Small intestine (tissue), 7 donors: ENCODE data around the gene MAEA. TPM values are rescaled to one million over a fixed set of nuclear protein-coding genes. Genes with fewer than 3 reads are reported as not detected.
A peak's percentile ranks its signal among the peaks of the same experiment; 100 is the strongest.

Experiments
- DNase-seq, 2 donors: peaks; one replicate each; pipeline versions ENCODE4 v3.0.0 to v3.0.0-alpha.2; 2013
- FAIRE-seq: peaks from 2 replicates; lab custom pipeline; 2012; peaks lifted over from hg19 to GRCh38; lab: Jason Lieb, UNC
- H3K27ac ChIP-seq, 3 donors: one replicate each; pipeline ENCODE4 v1.5.1; 2013; ENCODE audit warnings: low read length in 2 of 3, mild to moderate bottlenecking in 2 of 3, control low read depth in 1 of 3, inconsistent platforms in 1 of 3, low read depth in 1 of 3, moderate library complexity in 1 of 3
- H3K27me3 ChIP-seq, 3 donors: one replicate each; pipeline ENCODE4 v1.6.1; 2013; ENCODE audit warnings: low read length in 3 of 3, inconsistent platforms in 1 of 3; ENCODE audit not compliant: control insufficient read depth in 3 of 3, insufficient read depth in 3 of 3
- H3K36me3 ChIP-seq, 3 donors: one replicate each; pipeline ENCODE4 v1.6.1; 2013; ENCODE audit warnings: low read length in 3 of 3, inconsistent platforms in 1 of 3, low read depth in 1 of 3, mild to moderate bottlenecking in 1 of 3, moderate library complexity in 1 of 3; ENCODE audit not compliant: control insufficient read depth in 3 of 3, insufficient read depth in 2 of 3
- H3K4me1 ChIP-seq, 3 donors: one replicate each; pipeline ENCODE4 v1.6.1; 2013; ENCODE audit warnings: low read length in 2 of 3, inconsistent platforms in 1 of 3, low read depth in 1 of 3, mild to moderate bottlenecking in 1 of 3, moderate library complexity in 1 of 3; ENCODE audit not compliant: control insufficient read depth in 3 of 3, insufficient read depth in 2 of 3
- H3K4me3 ChIP-seq, 3 donors: one replicate each; pipeline ENCODE4 v1.5.1; 2013; ENCODE audit warnings: low read length in 3 of 3, control low read depth in 1 of 3, inconsistent platforms in 1 of 3, low read depth in 1 of 3, mild to moderate bottlenecking in 1 of 3, moderate library complexity in 1 of 3
- H3K9me3 ChIP-seq, 2 donors: one replicate each; pipeline ENCODE4 v1.6.1; 2013; ENCODE audit warnings: low read depth in 1 of 2, low read length in 1 of 2; ENCODE audit not compliant: control insufficient read depth in 2 of 2, insufficient read depth in 1 of 2
- WGBS, 3 donors: extraction: QIAGEN DNeasy Blood & Tissue Kit; methylation state at CpG; one replicate each; pipeline ENCODE4 v1.1.7; 2013; 5-methylcytosine and 5-hydroxymethylcytosine counted together
- polyA plus RNA-seq, 4 donors: library from polyadenylated mRNA; stranded (reverse) in 3 of 4; unstranded in 1 of 4; fragments of 200-250 nt in 3 of 4; fragments of 120-200 nt in 1 of 4; gene quantifications; one replicate each; pipeline versions ENCODE4 v1.2.1 to v1.2.3, GENCODE V29; 2013
- donor health status: healthy with polysubstance abuse.
- donor health status: control.
- donor health status: control.
- donor health status: Bipolar disorder and iron deficiency.
- donor health status: healthy.

MAEA gene
- polyA plus RNA-seq, 4 donors = 49.4 to 97.1 (median 65.8) TPM

DNA sequence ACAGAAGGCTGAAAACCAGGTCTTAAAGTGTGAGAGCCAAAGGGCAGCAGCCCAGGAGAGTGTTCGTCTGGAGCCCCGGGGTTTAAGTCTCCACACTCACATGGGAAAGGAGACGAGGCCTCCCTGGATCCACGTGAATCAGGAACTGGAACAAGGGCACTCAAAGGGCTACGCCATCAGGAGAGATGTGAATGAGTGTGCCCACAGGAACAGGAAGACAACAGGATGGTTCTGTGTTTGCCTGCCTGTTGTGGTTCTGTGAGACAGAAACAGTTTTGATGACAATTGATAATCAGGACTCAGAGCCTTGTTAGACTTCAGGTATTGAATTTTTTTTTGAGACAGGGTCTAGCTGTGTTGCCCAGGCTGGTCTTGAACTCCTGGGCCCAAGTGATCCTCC, 35.9 kb upstream of the MAEA start:
- Histone ChIP-seq H3K4me1 (peaks cover 0 to 6% (median 5%) of the 10 kb centered on the region in 3 donors), H3K9me3 (peaks cover 0 to 57% of the 10 kb centered on the region in 2 donors), H3K27ac (peak overlapping the region in 1 of 3 donors; percentile 46), H3K36me3 (peaks cover 0 to 15% (median 0%) of the 10 kb centered on the region in 3 donors), H3K4me3 (no peak overlapping the region), H3K27me3 (no peaks in the 10 kb centered on the region)
- 88 to 95% (median 90%) methylated on average over 5 of the region's 5 CpGs for WGBS, 3 donors
- FAIRE-seq = no peak
- DNase-seq = no peak

DNA sequence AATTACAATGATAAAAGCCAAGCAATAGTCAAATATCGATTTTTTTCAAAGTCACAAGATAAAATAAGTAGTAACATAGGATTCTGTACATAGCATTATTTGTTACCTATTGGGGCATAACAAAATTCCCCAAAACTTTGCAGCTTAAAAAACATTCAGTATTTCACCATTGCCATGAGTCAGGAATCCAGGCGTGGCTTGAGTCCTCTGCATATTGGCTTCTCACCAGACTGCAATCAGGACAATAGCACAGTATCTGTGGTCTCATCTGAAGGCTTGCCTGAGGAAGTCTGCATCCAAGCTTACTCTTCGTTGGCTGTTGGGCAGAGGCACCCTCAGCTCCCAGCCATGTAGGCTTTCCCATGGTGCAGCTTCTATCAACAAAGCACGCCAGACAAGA, 34.5 kb upstream of the MAEA start:
- Histone ChIP-seq H3K36me3 (peaks cover 0 to 14% (median 0%) of the 10 kb centered on the region in 3 donors), H3K9me3 (peaks cover 0 to 55% of the 10 kb centered on the region in 2 donors), H3K27ac (no peak overlapping the region), H3K27me3 (no peaks in the 10 kb centered on the region), H3K4me3 (no peak overlapping the region), H3K4me1 (peaks cover 0 to 2% (median 2%) of the 10 kb centered on the region in 3 donors)
- no peak for DNase-seq
- whole genome bisulfite sequencing, 3 donors = 93 to 100% (median 93%) methylated on average over 4 of the region's 4 CpGs
- FAIRE-seq = no peak

DNA sequence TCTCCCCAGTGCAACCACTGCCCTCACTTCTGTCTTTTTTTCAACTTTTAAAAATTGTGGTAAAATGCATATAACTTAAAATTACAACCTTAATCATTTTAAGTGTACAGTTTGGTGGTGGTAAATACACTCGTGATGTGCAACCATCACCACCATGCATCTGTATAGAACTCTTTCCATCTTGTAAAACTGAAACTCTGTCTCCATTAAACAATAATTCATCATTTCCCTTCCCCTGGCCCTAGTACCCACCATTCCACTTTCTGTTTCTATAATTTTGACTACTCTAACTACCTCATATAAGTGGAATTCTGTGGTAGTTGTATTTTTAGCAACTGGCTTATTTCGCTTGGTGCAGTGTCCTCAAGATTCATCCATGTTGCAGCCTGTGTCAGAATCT, 34.0 kb upstream of the MAEA start:
- no peak for DNase-seq
- H3K4me3 ChIP-seq = no peak overlapping the region
- WGBS, 3 donors = 84 to 91% (median 87%) methylated on average over 2 of the region's 2 CpGs
- no peak overlapping the region for H3K27ac ChIP-seq
- FAIRE-seq = no peak
- no peaks in the 10 kb centered on the region for H3K4me1 ChIP-seq
- peaks cover 0 to 51% of the 10 kb centered on the region in 2 donors for H3K9me3 ChIP-seq
- H3K27me3 ChIP-seq = no peaks in the 10 kb centered on the region
- peaks cover 0 to 10% (median 0%) of the 10 kb centered on the region in 3 donors for H3K36me3 ChIP-seq

DNA sequence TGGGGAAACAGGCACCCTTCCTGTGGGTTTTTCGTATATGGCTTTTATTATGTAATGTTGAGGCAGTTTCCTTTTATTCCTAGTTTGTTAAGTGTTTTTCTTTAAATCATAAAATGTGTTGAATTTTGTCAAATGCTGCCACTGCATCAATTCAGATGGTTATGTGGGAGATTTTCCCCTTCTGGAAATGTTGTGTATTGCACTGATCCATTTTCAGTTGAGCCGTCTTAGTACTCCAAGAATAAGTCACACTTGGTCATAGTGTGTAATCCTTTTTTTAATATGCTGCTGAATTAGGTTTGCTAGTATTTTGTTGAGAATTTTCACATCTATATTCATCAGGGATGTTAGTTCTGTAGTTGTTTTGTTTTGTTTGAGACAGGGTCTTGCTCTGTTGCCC, 31.2 kb upstream of the MAEA start:
- Histone ChIP-seq H3K27ac (no peak overlapping the region), H3K36me3 (no peaks in the 10 kb centered on the region), H3K4me3 (no peak overlapping the region), H3K27me3 (no peaks in the 10 kb centered on the region), H3K4me1 (no peaks in the 10 kb centered on the region), H3K9me3 (peaks cover 0 to 36% of the 10 kb centered on the region in 2 donors)
- 84 to 97% (median 90%) methylated on average over 2 of the region's 2 CpGs for WGBS, 3 donors
- FAIRE-seq (no peak), DNase-seq (no peak)

DNA sequence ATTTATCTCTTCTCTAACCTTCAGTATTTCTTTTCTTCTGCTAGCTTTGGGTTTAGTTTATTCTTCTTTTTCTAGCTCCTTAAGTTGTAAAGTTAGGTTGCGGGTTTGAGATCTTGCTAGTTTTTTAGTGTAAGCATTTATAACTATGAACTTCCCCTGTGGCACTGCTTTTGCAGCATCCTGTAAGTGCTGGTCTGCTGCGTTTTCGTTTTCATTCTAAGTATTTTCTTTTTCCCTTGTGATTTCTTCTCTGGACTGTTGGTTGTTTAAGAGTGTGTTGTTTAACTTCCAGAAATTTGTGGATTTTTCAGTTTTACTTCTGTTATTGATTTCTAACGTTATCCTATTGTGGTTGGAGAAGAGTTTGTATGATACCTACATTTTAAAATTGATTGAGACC, 29.7 kb upstream of the MAEA start:
- no peak for DNase-seq
- no peak for FAIRE-seq
- H3K27ac ChIP-seq = no peak overlapping the region
- peaks cover 0 to 4% (median 0%) of the 10 kb centered on the region in 3 donors for H3K36me3 ChIP-seq
- 78 to 91% (median 79%) methylated on average over 4 of the region's 4 CpGs for WGBS, 3 donors
- H3K9me3 ChIP-seq = peaks cover 0 to 34% of the 10 kb centered on the region in 2 donors
- no peaks in the 10 kb centered on the region for H3K27me3 ChIP-seq
- H3K4me3 ChIP-seq = no peak overlapping the region
- no peaks in the 10 kb centered on the region for H3K4me1 ChIP-seq

DNA sequence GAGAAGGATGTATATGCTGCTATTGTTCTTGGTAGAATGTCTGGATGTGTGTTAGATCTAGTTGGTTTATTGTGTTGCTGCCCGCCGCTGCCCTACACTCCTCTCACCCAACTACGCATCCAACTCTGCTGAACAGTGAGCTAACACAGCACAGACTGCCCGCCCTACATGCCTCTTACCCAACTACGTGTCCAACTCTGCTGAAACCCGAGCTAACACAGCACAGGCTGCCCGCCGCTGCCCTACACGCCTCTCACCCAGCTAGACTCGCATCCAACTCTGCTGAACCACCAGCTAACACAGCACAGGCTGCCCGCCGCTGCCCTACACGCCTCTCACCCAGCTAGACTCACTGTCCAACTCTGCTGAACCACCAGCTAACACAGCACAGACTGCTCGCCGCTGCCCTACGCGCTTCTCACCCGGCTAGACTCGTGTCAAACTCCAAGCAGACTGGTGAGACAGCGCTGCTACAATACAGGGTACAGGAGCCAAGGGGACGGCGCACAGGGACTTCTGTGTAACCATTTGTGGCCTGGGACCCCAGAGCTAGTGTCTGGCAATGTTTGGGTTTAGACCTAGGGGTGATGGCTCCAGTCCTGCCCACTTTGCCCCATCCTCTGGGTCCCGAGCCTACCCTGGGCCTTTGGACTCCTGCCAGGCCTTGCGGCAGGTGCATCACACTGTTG, 29.1 kb upstream of the MAEA start:
- FAIRE-seq (no peak), DNase-seq (no peak)
- WGBS, 3 donors = 92 to 95% (median 93%) methylated on average over 23 to 24 of the region's 24 CpGs
- no peak overlapping the region for H3K27ac ChIP-seq
- H3K36me3 ChIP-seq = peaks cover 0 to 4% (median 0%) of the 10 kb centered on the region in 3 donors
- H3K4me1 ChIP-seq = no peaks in the 10 kb centered on the region
- H3K27me3 ChIP-seq = no peaks in the 10 kb centered on the region
- no peak overlapping the region for H3K4me3 ChIP-seq
- peaks cover 0 to 35% of the 10 kb centered on the region in 2 donors for H3K9me3 ChIP-seq

DNA sequence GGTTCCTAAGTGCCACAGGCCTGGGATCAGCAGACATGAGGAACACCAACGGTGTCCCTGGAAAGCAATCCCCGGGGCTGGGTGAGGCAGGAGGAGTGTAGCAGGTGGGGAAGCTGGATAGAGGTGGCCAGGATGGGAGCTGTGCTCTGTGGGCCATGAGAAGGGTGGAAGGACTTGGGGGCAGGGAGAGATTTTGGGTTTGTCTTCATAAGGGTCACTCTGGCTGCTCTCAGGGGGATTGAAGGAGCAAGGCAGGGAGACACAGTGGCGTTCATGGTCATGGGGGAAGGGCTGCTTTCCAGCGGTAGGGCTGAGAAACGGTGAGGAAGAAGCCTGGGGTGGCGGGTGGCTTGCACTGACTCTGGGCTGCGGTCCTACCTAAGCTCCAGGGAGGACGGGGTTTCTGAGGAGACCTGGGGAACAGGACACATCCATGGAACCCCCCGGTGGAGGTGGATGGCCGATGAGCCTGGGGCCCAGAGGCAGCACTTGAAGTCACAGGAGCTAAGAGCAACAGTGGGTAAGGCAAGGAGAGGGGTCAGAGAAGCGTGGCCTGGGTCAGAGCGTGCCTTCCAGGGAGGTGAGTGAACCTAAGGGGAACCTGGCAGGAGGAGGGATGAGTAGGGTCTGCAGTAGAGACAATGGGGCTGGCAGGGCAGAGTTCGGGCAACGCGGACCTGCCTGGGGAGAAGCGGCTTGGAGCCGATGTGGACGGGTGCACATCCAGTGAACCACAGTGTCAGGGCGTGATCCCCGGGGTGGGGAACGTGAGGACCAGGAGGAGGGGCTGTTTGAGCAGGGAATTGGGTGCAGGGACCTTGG, 28.4 kb upstream of the MAEA start:
- H3K27ac ChIP-seq = no peak overlapping the region
- no peak overlapping the region for H3K4me3 ChIP-seq
- H3K9me3 ChIP-seq = peaks cover 0 to 37% of the 10 kb centered on the region in 2 donors
- 90 to 93% (median 92%) methylated on average over 21 of the region's 21 CpGs for WGBS, 3 donors
- no peaks in the 10 kb centered on the region for H3K27me3 ChIP-seq
- no peaks in the 10 kb centered on the region for H3K4me1 ChIP-seq
- FAIRE-seq (no peak), DNase-seq (no peak)
- peaks cover 0 to 4% (median 0%) of the 10 kb centered on the region in 3 donors for H3K36me3 ChIP-seq

DNA sequence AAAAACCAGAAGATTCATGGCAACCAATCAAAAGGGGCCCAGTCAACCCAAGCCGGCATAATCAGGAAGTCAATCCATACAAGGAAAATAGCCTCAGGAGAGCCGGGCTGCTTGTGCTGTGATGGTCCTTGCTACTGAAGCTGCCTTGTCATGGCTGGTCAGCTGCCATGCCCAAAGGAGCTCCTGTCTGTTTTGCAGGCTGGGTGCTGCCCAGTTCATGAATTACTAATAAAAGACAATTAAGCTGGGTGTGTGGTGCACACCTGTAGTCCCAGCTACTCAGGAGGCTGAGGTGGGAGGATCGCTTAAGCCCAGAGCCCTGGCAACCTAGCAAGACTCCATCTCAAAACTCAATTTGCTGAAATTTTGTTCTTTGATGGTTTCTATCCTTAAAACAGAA, 24.7 kb upstream of the MAEA start:
- no peaks in the 10 kb centered on the region for H3K27me3 ChIP-seq
- H3K36me3 ChIP-seq = peaks cover 0 to 4% (median 2%) of the 10 kb centered on the region in 3 donors
- H3K27ac ChIP-seq = no peak overlapping the region
- FAIRE-seq = no peak
- DNase-seq = no peak
- WGBS, 3 donors = 97 to 98% (median 98%) methylated on average over 3 of the region's 3 CpGs
- no peak overlapping the region for H3K4me3 ChIP-seq
- peaks cover 0 to 44% of the 10 kb centered on the region in 2 donors for H3K9me3 ChIP-seq
- no peaks in the 10 kb centered on the region for H3K4me1 ChIP-seq
